Cardiac muscle cell (in vitro differentiated cells and primary cell): ENCODE measurements around the gene PLEKHO1. TPM values are rescaled to one million over a fixed set of nuclear protein-coding genes. Genes with fewer than 3 reads are reported as not detected.

Experiments used
- DNase-seq, 2 donors: peaks; one replicate each; pipeline versions ENCODE4 v3.0.0 to v3.0.0-alpha.2; 2010 to 2017; ENCODE audit warnings: low read depth in 1 of 2, low spot score in 1 of 2
- H3K27ac ChIP-seq: fragments of 200-600 bp; sonication (generic); 2 replicates; pipeline ENCODE4 v1.5.1; 2016
- H3K27me3 ChIP-seq: fragments of 200-600 bp; sonication (generic); 2 replicates; pipeline ENCODE4 v1.6.0; 2016; ENCODE audit warnings: control low read depth
- H3K36me3 ChIP-seq: fragments of 200-600 bp; sonication (generic); 2 replicates; pipeline ENCODE4 v1.5.1; 2016; ENCODE audit warnings: control low read depth
- H3K4me1 ChIP-seq: fragments of 200-600 bp; sonication (generic); 2 replicates; pipeline ENCODE4 v1.8.1; 2017; ENCODE audit warnings: low read depth, mild to moderate bottlenecking, mixed run types
- H3K4me3 ChIP-seq: fragments of 200-600 bp; sonication (generic); 2 replicates; pipeline ENCODE4 v1.5.1; 2016; ENCODE audit warnings: mild to moderate bottlenecking
- H3K9me3 ChIP-seq: fragments of 200-600 bp; sonication (generic); 2 replicates; pipeline ENCODE4 v1.5.1; 2017; ENCODE audit warnings: low read depth, mild to moderate bottlenecking, control low read depth
- polyA plus RNA-seq: library from polyadenylated mRNA; unstranded; fragments of >200 nt; fragmentation: Nextera tagmentation; extraction: Ambion mirVana; gene quantifications from 2 replicates; pipeline ENCODE4 v1.2.1, GENCODE V29; 2016
- total RNA-seq: library from RNA; depleted of rRNA; stranded (reverse); fragments of >200 nt; gene quantifications from 2 replicates; pipeline ENCODE4 v1.2.3, GENCODE V29; 2016
- TF ChIP-seq, protein P1 (sequence below): IDR thresholded peaks from 2 replicates; pipeline ENCODE4 v1.5.1; 2012; ENCODE audit warnings: low read depth, mild to moderate bottlenecking, low read length

PLEKHO1 gene
- total and polyA plus RNA-seq, 2 experiments from 2014 or later, result 94.1 to 149 TPM

DNA sequence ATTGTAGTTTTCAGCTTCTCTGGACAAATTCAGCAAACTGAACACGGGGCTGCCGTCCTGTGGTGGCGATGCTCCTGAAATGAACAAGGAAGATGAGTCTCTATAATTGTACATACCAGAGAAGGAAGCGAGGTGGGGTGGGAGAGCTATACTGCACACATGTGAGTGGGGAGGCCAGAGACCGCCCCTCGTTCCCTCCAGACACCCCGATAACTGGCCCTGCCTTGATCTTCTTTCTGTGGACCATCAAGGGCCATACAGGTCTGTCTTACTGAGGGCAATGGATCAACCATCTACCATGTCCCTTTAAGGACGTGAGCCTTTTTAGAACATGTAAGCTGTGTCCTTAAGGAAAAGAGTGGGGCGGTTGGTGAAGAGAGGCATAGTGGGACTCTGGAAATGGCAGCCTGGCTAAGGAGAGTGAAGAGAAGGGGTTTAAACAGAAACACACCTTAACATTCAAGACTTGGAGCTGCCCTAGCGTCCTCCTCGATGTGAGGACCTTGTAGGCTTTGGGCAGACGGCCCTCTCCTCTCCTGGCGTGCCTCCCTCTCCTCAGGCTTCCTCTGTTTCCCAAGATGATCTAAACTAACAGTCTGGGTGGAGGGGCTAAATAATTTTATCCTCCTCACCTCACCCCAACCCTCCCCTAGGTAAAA is 5.8 kb downstream of the PLEKHO1 start:
- no peak overlapping the region for H3K4me3 ChIP-seq
- H3K9me3 ChIP-seq, result no peaks in the 10 kb centered on the region
- H3K4me1 ChIP-seq, result peaks cover 17% of the 10 kb centered on the region
- peaks cover 46% of the 10 kb centered on the region for H3K36me3 ChIP-seq
- H3K27me3 ChIP-seq, result no peaks in the 10 kb centered on the region
- H3K27ac ChIP-seq, result peak overlapping the region; percentile 74
- DNase-seq, result no peak
- TF ChIP-seq, protein P1, sequence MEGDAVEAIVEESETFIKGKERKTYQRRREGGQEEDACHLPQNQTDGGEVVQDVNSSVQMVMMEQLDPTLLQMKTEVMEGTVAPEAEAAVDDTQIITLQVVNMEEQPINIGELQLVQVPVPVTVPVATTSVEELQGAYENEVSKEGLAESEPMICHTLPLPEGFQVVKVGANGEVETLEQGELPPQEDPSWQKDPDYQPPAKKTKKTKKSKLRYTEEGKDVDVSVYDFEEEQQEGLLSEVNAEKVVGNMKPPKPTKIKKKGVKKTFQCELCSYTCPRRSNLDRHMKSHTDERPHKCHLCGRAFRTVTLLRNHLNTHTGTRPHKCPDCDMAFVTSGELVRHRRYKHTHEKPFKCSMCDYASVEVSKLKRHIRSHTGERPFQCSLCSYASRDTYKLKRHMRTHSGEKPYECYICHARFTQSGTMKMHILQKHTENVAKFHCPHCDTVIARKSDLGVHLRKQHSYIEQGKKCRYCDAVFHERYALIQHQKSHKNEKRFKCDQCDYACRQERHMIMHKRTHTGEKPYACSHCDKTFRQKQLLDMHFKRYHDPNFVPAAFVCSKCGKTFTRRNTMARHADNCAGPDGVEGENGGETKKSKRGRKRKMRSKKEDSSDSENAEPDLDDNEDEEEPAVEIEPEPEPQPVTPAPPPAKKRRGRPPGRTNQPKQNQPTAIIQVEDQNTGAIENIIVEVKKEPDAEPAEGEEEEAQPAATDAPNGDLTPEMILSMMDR, result no peak

GRCh38 chr1:150156868-150157603 is 7.3 kb downstream of the PLEKHO1 start:
- H3K36me3 ChIP-seq, result peaks cover 46% of the 10 kb centered on the region
- peaks cover 15% of the 10 kb centered on the region for H3K4me1 ChIP-seq
- H3K27ac ChIP-seq, result peak overlapping the region; percentile 45
- TF ChIP-seq, protein P1, result no peak
- H3K27me3 ChIP-seq, result no peaks in the 10 kb centered on the region
- no peak overlapping the region for H3K4me3 ChIP-seq
- peak in 1 of 2 donors; percentile 42 for DNase-seq
- H3K9me3 ChIP-seq, result no peaks in the 10 kb centered on the region

GRCh38 chr1:150159550-150159949 is 9.8 kb downstream of the PLEKHO1 start:
- no peak overlapping the region for H3K4me3 ChIP-seq
- peaks cover 31% of the 10 kb centered on the region for H3K36me3 ChIP-seq
- peaks cover 24% of the 10 kb centered on the region for H3K4me1 ChIP-seq
- no peaks in the 10 kb centered on the region for H3K27me3 ChIP-seq
- DNase-seq, result no peak
- no peaks in the 10 kb centered on the region for H3K9me3 ChIP-seq
- TF ChIP-seq, protein P1, result no peak
- H3K27ac ChIP-seq, result peak overlapping the region; percentile 74

DNA sequence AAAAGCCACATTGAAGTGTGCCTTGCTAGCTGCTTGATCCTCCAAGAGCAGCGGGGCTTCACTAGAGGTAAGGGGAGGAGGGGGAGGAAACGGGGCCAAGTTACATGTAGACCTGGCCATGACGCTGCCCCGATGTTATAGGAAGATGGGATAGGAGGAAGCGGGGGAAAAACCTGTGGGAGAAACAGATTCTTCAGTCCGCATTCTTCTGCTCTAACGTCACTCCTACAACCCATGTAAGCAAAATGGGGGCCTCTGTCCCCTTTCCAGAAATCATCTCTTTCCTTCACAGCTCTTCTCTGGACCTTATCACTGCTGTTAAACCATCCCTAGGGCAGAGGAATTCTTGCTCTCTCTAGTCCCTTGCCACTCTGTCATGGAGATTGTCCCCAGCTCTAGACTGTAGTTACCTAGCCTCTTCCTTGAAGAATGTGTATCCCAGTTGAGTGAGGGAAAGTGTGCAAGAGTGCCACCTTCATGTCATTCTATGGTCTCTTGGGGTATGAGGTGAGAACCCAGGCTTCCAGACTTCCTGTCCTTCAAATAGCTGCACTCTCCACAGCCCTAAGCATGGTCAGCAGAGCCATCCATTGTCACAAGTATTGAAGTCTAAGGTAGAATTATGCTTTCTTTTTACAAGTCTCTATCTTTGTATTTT is 11.4 kb downstream of the PLEKHO1 start:
- no peak overlapping the region for H3K4me3 ChIP-seq
- no peaks in the 10 kb centered on the region for H3K27me3 ChIP-seq
- H3K4me1 ChIP-seq, result peaks cover 33% of the 10 kb centered on the region
- TF ChIP-seq, protein P1, result no peak
- no peaks in the 10 kb centered on the region for H3K9me3 ChIP-seq
- peaks cover 22% of the 10 kb centered on the region for H3K36me3 ChIP-seq
- H3K27ac ChIP-seq, result peak overlapping the region; percentile 100
- peak in 1 of 2 donors; percentile 75 for DNase-seq

- Histone ChIP-seq H3K4me3 (peak overlapping the region; percentile 7), H3K36me3 (peaks cover 13% of the 10 kb centered on the region), H3K4me1 (peaks cover 33% of the 10 kb centered on the region), H3K9me3 (no peaks in the 10 kb centered on the region), H3K27ac (peak overlapping the region; percentile 100), H3K27me3 (no peaks in the 10 kb centered on the region)
- peak; percentile 35 to 48 for DNase-seq
- TF ChIP-seq, protein P1, result no peak
Measured at GRCh38 chr1:150161747-150162581, 12.2 kb downstream of the PLEKHO1 start.
